Sigmoid colon (tissue), 7 donors: ENCODE data around the gene TPO. TPM values are rescaled to one million over a fixed set of nuclear protein-coding genes. Genes with fewer than 3 reads are reported as not detected.

ENCODE experiments used
- DNase-seq: peaks from one replicate; pipeline ENCODE4 v3.0.0-alpha.2; 2019
- H3K27ac ChIP-seq, 4 donors: fragments of 200-600 bp; sonication (generic); one replicate each; pipeline ENCODE4 v1.5.1; 2016 to 2019; ENCODE audit warnings: mild to moderate bottlenecking in 1 of 4
- H3K27me3 ChIP-seq, 3 donors: fragments of 200-600 bp; sonication (generic); one replicate each; pipeline ENCODE4 v1.5.1; 2019; ENCODE audit warnings: mild to moderate bottlenecking in 1 of 3
- H3K36me3 ChIP-seq, 4 donors: fragments of 200-600 bp; sonication (generic); one replicate each; pipeline ENCODE4 v1.5.1; 2016 to 2019
- H3K4me1 ChIP-seq, 4 donors: fragments of 200-600 bp; sonication (generic); one replicate each; pipeline ENCODE4 v1.5.1; 2017 to 2019
- H3K4me3 ChIP-seq, 4 donors: fragments of 200-600 bp; sonication (generic); one replicate each; pipeline ENCODE4 v1.5.1; 2017 to 2019; ENCODE audit warnings: mild to moderate bottlenecking in 2 of 4, moderate library complexity in 1 of 4
- H3K9me3 ChIP-seq, 4 donors: fragments of 200-600 bp in 3 of 4; sonication (generic) in 3 of 4; one replicate each; pipeline versions ENCODE4 v1.5.1 to v1.6.1; 2013 to 2019
- EP300 ChIP-seq, 4 donors: sonication (generic); formaldehyde crosslinking; IDR thresholded peaks; one replicate each; pipeline ENCODE4 v1.6.1; 2017; ENCODE audit warnings: antibody characterized with exemption in 4 of 4
- POLR2A ChIP-seq, 2 donors: fragments of 450-650 bp; IDR thresholded peaks; one replicate each; pipeline ENCODE4 v1.6.1; 2016; ENCODE audit warnings: antibody characterized with exemption in 2 of 2, mild to moderate bottlenecking in 2 of 2, moderate library complexity in 2 of 2
- POLR2AphosphoS5 ChIP-seq, 4 donors: sonication (generic); formaldehyde crosslinking; IDR thresholded peaks; one replicate each; pipeline ENCODE4 v1.6.1; 2017; ENCODE audit warnings: antibody characterized with exemption in 4 of 4
- WGBS, 2 donors: extraction: QIAGEN DNeasy Blood & Tissue Kit; methylation state at CpG; one replicate each; pipeline ENCODE4 v1.1.7; 2013; 5-methylcytosine and 5-hydroxymethylcytosine counted together
- intact Hi-C: fragments of 100-400 bp; cut with DNase I; formaldehyde crosslinking; loops from one replicate; pipeline ENCODE4 v1.15.1; 2023
- polyA plus RNA-seq, 3 donors: library from polyadenylated mRNA; stranded (reverse); fragments of 200-250 nt; gene quantifications; one replicate each; pipeline ENCODE4 v1.2.3, GENCODE V29; 2013
- total RNA-seq, 4 donors: library from RNA; depleted of rRNA; stranded (reverse); fragments of >200 nt; gene quantifications; one replicate each; pipeline ENCODE4 v1.1.0, GENCODE V29; 2016
- TF ChIP-seq, protein P1 (sequence below), 4 experiments: fragments of 450-650 bp in 3 of 4; fragments of 200-600 bp in 1 of 4; IDR thresholded peaks; one replicate each; pipeline ENCODE4 v1.5.1; 2016 to 2019; ENCODE audit warnings: antibody characterized with exemption in 4 of 4, mild to moderate bottlenecking in 3 of 4, moderate library complexity in 2 of 4
- donor health status: healthy with polysubstance abuse.
- donor health status: Bipolar disorder and iron deficiency.
- donor health status: healthy.

The TPO gene
- total and polyA plus RNA-seq, 7 donors, result 0.60 to 18.8 (median 3.5) TPM

- Histone ChIP-seq H3K36me3 (no peaks in the 10 kb centered on the region), H3K27ac (no peak overlapping the region), H3K9me3 (no peaks in the 10 kb centered on the region), H3K4me3 (no peak overlapping the region), H3K4me1 (no peaks in the 10 kb centered on the region), H3K27me3 (peaks cover 0 to 5% (median 0%) of the 10 kb centered on the region in 3 donors)
- intact Hi-C loops, result no loop called here
- DNase-seq, result no peak
- 83 to 85% methylated on average over 9 of the region's 9 CpGs for WGBS, 2 donors
- TF ChIP-seq POLR2A (IDR thresholded peaks at IDR 0.05) (no peak), POLR2AphosphoS5 (IDR thresholded peaks at IDR 0.05) (no peak), EP300 (IDR thresholded peaks at IDR 0.05) (no peak)
- TF ChIP-seq, protein P1, sequence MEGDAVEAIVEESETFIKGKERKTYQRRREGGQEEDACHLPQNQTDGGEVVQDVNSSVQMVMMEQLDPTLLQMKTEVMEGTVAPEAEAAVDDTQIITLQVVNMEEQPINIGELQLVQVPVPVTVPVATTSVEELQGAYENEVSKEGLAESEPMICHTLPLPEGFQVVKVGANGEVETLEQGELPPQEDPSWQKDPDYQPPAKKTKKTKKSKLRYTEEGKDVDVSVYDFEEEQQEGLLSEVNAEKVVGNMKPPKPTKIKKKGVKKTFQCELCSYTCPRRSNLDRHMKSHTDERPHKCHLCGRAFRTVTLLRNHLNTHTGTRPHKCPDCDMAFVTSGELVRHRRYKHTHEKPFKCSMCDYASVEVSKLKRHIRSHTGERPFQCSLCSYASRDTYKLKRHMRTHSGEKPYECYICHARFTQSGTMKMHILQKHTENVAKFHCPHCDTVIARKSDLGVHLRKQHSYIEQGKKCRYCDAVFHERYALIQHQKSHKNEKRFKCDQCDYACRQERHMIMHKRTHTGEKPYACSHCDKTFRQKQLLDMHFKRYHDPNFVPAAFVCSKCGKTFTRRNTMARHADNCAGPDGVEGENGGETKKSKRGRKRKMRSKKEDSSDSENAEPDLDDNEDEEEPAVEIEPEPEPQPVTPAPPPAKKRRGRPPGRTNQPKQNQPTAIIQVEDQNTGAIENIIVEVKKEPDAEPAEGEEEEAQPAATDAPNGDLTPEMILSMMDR (IDR thresholded peaks at IDR 0.05), result no peak
Measured at GRCh38 chr2:1483551-1483950, 70.3 kb downstream of the TPO start.

DNA sequence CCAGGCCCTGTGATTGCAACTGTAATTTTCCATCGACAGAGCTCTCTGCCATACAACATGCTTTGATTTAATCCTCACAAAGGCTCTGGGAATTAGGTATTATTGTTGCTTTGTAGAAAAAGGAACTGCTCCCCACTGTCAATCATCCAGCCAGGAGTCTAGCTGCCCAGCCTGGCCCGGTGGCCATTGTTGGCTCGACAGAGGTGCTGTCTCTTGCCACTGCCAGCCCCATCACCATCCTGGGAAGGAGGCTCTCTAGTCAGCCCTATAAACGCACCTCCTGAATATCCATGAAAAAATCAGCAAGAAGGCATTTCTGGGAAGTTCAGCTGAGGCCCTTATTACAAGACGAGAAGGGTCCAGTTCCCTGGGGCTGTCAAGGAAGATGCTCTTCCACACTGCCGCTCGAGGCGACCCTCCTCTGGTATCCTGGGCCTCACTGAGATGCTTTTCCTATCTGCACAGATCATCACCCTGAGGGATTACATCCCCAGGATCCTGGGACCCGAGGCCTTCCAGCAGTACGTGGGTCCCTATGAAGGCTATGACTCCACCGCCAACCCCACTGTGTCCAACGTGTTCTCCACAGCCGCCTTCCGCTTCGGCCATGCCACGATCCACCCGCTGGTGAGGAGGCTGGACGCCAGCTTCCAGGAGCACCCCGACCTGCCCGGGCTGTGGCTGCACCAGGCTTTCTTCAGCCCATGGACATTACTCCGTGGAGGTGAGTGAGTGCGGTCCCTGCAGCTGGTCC lies 71.0 kb downstream of the TPO start:
- TF ChIP-seq, protein P1 (IDR thresholded peaks at IDR 0.05), result no peak
- TF ChIP-seq POLR2A (IDR thresholded peaks at IDR 0.05), result no peak
- TF ChIP-seq POLR2AphosphoS5 (IDR thresholded peaks at IDR 0.05), result no peak
- TF ChIP-seq EP300 (IDR thresholded peaks at IDR 0.05), result no peak
- H3K4me3 ChIP-seq, result no peak overlapping the region
- H3K27ac ChIP-seq, result no peak overlapping the region
- no peaks in the 10 kb centered on the region for H3K9me3 ChIP-seq
- no peaks in the 10 kb centered on the region for H3K4me1 ChIP-seq
- no peaks in the 10 kb centered on the region for H3K36me3 ChIP-seq
- DNase-seq, result no peak
- peaks cover 0 to 5% (median 0%) of the 10 kb centered on the region in 3 donors for H3K27me3 ChIP-seq
- 93 to 94% methylated on average over 22 of the region's 22 CpGs for WGBS, 2 donors
- intact Hi-C loops, result no loop called here

- TF ChIP-seq EP300 (IDR thresholded peaks at IDR 0.05), result no peak
- Histone ChIP-seq H3K9me3 (no peaks in the 10 kb centered on the region), H3K4me3 (no peak overlapping the region), H3K36me3 (no peaks in the 10 kb centered on the region), H3K27me3 (peaks cover 0 to 5% (median 0%) of the 10 kb centered on the region in 3 donors), H3K27ac (no peak overlapping the region), H3K4me1 (no peaks in the 10 kb centered on the region)
- intact Hi-C loops, result no loop called here
- 86 to 95% methylated on average over 11 of the region's 11 CpGs for WGBS, 2 donors
- DNase-seq, result peak; percentile 48
Measured at GRCh38 chr2:1486670-1487069, 73.4 kb downstream of the TPO start.

GRCh38 chr2:1487758-1488157 lies 74.5 kb downstream of the TPO start:
- Histone ChIP-seq H3K27ac (no peak overlapping the region), H3K4me3 (no peak overlapping the region), H3K36me3 (no peaks in the 10 kb centered on the region), H3K27me3 (peaks cover 0 to 5% (median 0%) of the 10 kb centered on the region in 3 donors), H3K9me3 (no peaks in the 10 kb centered on the region), H3K4me1 (no peaks in the 10 kb centered on the region)
- peak; percentile 52 for DNase-seq
- TF ChIP-seq POLR2AphosphoS5 (IDR thresholded peaks at IDR 0.05) (no peak), POLR2A (IDR thresholded peaks at IDR 0.05) (no peak), EP300 (IDR thresholded peaks at IDR 0.05) (no peak)
- TF ChIP-seq, protein P1 (IDR thresholded peaks at IDR 0.05), result no peak
- WGBS, 2 donors, result 77 to 81% methylated on average over 9 of the region's 9 CpGs
- intact Hi-C loops, result no loop called here

- WGBS, 2 donors, result 65 to 78% methylated on average over 11 of the region's 11 CpGs
- Histone ChIP-seq H3K4me3 (no peak overlapping the region), H3K9me3 (no peaks in the 10 kb centered on the region), H3K36me3 (no peaks in the 10 kb centered on the region), H3K4me1 (no peaks in the 10 kb centered on the region), H3K27me3 (peaks cover 0 to 5% (median 0%) of the 10 kb centered on the region in 3 donors), H3K27ac (no peak overlapping the region)
- DNase-seq, result peak; percentile 40
- intact Hi-C loops, result no loop called here
- TF ChIP-seq, protein P1 (IDR thresholded peaks at IDR 0.05), result no peak
- no peak for TF ChIP-seq EP300 (IDR thresholded peaks at IDR 0.05)
Measured at GRCh38 chr2:1488181-1488671, 75.0 kb downstream of the TPO start.
